ENCODE measurements around the gene AGBL1.

AGBL1 gene

GRCh38 chr15:86059851-86060250 is 19.8 kb upstream of the AGBL1 start:
- no peak for TF ChIP-seq TCF12 (IDR thresholded peaks at IDR 0.05; ENCODE audit: low read depth)
- no peak for TF ChIP-seq NFIC (IDR thresholded peaks at IDR 0.05)
- TF ChIP-seq ZBTB7A (IDR thresholded peaks at IDR 0.05; ENCODE audit: low read depth), result no peak
- no peak for TF ChIP-seq CEBPB (IDR thresholded peaks at IDR 0.05)

DNA sequence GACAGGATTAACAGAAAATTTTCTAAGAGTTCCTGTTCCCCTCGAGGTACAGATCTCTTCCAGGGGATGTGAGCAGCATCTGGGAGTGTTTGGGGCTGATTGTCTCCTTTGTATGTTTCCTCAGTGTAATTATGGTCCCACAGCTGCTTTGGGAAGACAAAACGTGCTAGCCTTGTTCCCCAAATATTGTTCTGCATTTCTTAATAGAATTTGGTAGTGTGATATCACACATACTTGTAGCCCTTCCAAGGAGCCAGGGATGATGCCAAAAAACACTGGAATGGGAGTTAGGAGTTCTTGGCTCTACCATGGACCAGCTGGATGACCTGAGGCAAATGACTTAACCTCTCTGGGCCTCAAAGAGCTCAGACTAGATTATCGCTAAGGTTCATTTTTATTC is 19.0 kb upstream of the AGBL1 start:
- TF ChIP-seq EGR1 (IDR thresholded peaks at IDR 0.05) (no peak), ZBTB7A (IDR thresholded peaks at IDR 0.05; ENCODE audit: low read depth) (no peak), YY1 (IDR thresholded peaks at IDR 0.05; ENCODE audit: low read depth) (no peak), FOXM1 (IDR thresholded peaks at IDR 0.05; ENCODE audit: borderline replicate concordance, low read depth) (no peak), TEAD4 (IDR thresholded peaks at IDR 0.05) (no peak), CREB1 (IDR thresholded peaks at IDR 0.05; ENCODE audit: low read depth) (no peak), CEBPB (IDR thresholded peaks at IDR 0.05) (no peak), TAF1 (IDR thresholded peaks at IDR 0.05; ENCODE audit: low read depth) (no peak), EP300 (IDR thresholded peaks at IDR 0.05; ENCODE audit: borderline replicate concordance) (no peak), TCF12 (IDR thresholded peaks at IDR 0.05; ENCODE audit: low read depth) (no peak), NFIC (IDR thresholded peaks at IDR 0.05) (no peak), USF1 (IDR thresholded peaks at IDR 0.05) (no peak), REST (IDR thresholded peaks at IDR 0.05; ENCODE audit: low read depth) (no peak), RAD21 (IDR thresholded peaks at IDR 0.05; ENCODE audit: low read depth) (no peak)
- TF ChIP-seq, protein P1, sequence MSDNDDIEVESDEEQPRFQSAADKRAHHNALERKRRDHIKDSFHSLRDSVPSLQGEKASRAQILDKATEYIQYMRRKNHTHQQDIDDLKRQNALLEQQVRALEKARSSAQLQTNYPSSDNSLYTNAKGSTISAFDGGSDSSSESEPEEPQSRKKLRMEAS (IDR thresholded peaks at IDR 0.05), result no peak

DNA sequence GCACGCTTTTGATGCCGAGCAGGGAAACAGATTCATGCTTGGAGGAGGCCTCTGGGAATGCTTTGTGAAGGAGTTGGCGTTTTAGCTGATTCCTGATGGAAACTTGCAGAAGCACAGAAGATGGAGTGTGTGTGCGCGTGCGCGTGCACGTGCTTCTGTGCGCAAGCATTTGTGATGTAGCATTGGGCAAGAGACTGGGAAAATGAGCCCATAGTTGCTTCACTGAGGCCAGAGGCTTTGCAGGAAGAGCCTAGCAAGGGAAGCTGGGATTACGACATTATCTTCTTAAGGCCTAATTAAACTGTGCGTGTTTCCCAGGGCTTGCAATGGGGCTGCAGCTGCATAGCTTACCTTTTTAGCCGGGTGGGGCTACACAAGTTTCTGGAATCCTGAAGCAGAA is 18.1 kb upstream of the AGBL1 start:
- TF ChIP-seq YY1 (IDR thresholded peaks at IDR 0.05; ENCODE audit: low read depth), result no peak
- TF ChIP-seq FOXM1 (IDR thresholded peaks at IDR 0.05; ENCODE audit: borderline replicate concordance, low read depth), result no peak
- TF ChIP-seq USF1 (IDR thresholded peaks at IDR 0.05), result no peak
- no peak for TF ChIP-seq EP300 (IDR thresholded peaks at IDR 0.05; ENCODE audit: borderline replicate concordance)
- no peak for TF ChIP-seq RAD21 (IDR thresholded peaks at IDR 0.05; ENCODE audit: low read depth)
- no peak for TF ChIP-seq EGR1 (IDR thresholded peaks at IDR 0.05)
- no peak for TF ChIP-seq ZBTB7A (IDR thresholded peaks at IDR 0.05; ENCODE audit: low read depth)
- no peak for TF ChIP-seq TAF1 (IDR thresholded peaks at IDR 0.05; ENCODE audit: low read depth)
- TF ChIP-seq NFIC (IDR thresholded peaks at IDR 0.05), result no peak
- TF ChIP-seq REST (IDR thresholded peaks at IDR 0.05; ENCODE audit: low read depth), result no peak

GRCh38 chr15:86062646-86063243 is 16.9 kb upstream of the AGBL1 start:
- no peak for TF ChIP-seq RAD21 (IDR thresholded peaks at IDR 0.05; ENCODE audit: low read depth)
- TF ChIP-seq EGR1 (IDR thresholded peaks at IDR 0.05), result no peak
- no peak for TF ChIP-seq TAF1 (IDR thresholded peaks at IDR 0.05; ENCODE audit: low read depth)
- TF ChIP-seq EP300 (IDR thresholded peaks at IDR 0.05; ENCODE audit: borderline replicate concordance), result no peak
- TF ChIP-seq, protein P1 (IDR thresholded peaks at IDR 0.05), result no peak
- no peak for TF ChIP-seq CREB1 (IDR thresholded peaks at IDR 0.05; ENCODE audit: low read depth)
- no peak for TF ChIP-seq FOXM1 (IDR thresholded peaks at IDR 0.05; ENCODE audit: borderline replicate concordance, low read depth)
- TF ChIP-seq ZBTB7A (IDR thresholded peaks at IDR 0.05; ENCODE audit: low read depth), result no peak
- no peak for TF ChIP-seq YY1 (IDR thresholded peaks at IDR 0.05; ENCODE audit: low read depth)
- no peak for TF ChIP-seq TEAD4 (IDR thresholded peaks at IDR 0.05)
- TF ChIP-seq TCF12 (IDR thresholded peaks at IDR 0.05; ENCODE audit: low read depth), result no peak
- TF ChIP-seq USF1 (IDR thresholded peaks at IDR 0.05), result no peak
- no peak for TF ChIP-seq NFIC (IDR thresholded peaks at IDR 0.05)
- TF ChIP-seq REST (IDR thresholded peaks at IDR 0.05; ENCODE audit: low read depth), result no peak
- no peak for TF ChIP-seq CEBPB (IDR thresholded peaks at IDR 0.05)

Measured in Ishikawa (cell line).